GM12878 (cell line): Measurements from ENCODE around the gene POLR3G. TPM values are rescaled to one million over a fixed set of nuclear protein-coding genes. Genes with fewer than 3 reads are reported as not detected.

Experiments used
- ATAC-seq: fragments of 200-7000 bp; cut with Tn5 transposase; 3 replicates; pipeline ENCODE4 v1.9.1; 2020; ENCODE audit warnings: mild to moderate bottlenecking, moderate library complexity
- Bru-seq: library from RNA; stranded (reverse); fragments of 400-500 nt; gene quantifications from one replicate; lab custom pipeline; 2021; lab: Mats Ljungman, UMichigan
- BruChase-seq, 2 experiments: library from RNA; stranded (reverse); fragments of 400-500 nt; gene quantifications; one replicate each; lab custom pipeline; 2021; lab: Mats Ljungman, UMichigan
- BruUV-seq: library from RNA; stranded (reverse); fragments of 400-500 nt; replicated peaks from 2 replicates; lab custom pipeline; 2021; lab: Mats Ljungman, UMichigan
- CTCF ChIA-PET: fragments of 300-600 bp; sonication (Branson Sonifier 250); formaldehyde crosslinking; extraction: SDS; loops from one replicate; lab custom pipeline; 2021; ENCODE audit warnings: inconsistent platforms; lab: Yijun Ruan, JAX
- POLR2A ChIA-PET: fragments of 350-600 bp; formaldehyde crosslinking; extraction: SDS; loops from one replicate; lab custom pipeline; 2021; ENCODE audit warnings: inconsistent platforms; lab: Charles Lee
- RAD21 ChIA-PET: fragments of 300-600 bp; sonication (Branson Sonifier 250); formaldehyde crosslinking; loops from one replicate; lab custom pipeline; 2023; ENCODE audit warnings: antibody characterized with exemption; ENCODE audit not compliant: unreplicated experiment; lab: Charles Lee
- SMC1A ChIA-PET: fragments of 300-600 bp; sonication (Branson Sonifier 250); formaldehyde crosslinking; loops from one replicate; lab custom pipeline; 2023; ENCODE audit not compliant: unreplicated experiment, uncharacterized antibody; lab: Charles Lee
- DNase-seq: peaks from one replicate; pipeline ENCODE4 v3.0.0-alpha.2; 2011; ENCODE audit warnings: low read depth, low spot score
- FAIRE-seq: peaks from 3 replicates; lab custom pipeline; 2011; peaks lifted over from hg19 to GRCh38; lab: Jason Lieb, UNC
- H2AFZ ChIP-seq: 2 replicates; pipeline ENCODE4 v1.6.0; 2011; ENCODE audit warnings: low read depth, low read length, control low read depth; ENCODE audit not compliant: control insufficient read depth
- H3K27ac ChIP-seq: 2 replicates; pipeline ENCODE4 v1.5.1; 2011; ENCODE audit warnings: control low read depth; ENCODE audit not compliant: control insufficient read depth, insufficient read depth
- H3K27me3 ChIP-seq, 2 experiments: replicated peaks in 1 of 2; 2 replicates each; pipeline versions ENCODE4 v1.6.0 to v1.6.1; 2011; ENCODE audit warnings: low read length in 1 of 2; ENCODE audit not compliant: control insufficient read depth in 2 of 2, insufficient read depth in 2 of 2
- H3K36me3 ChIP-seq, 2 experiments: 2 replicates each; pipeline ENCODE4 v1.5.1; 2011; ENCODE audit warnings: low read length in 1 of 2; ENCODE audit not compliant: control insufficient read depth in 2 of 2, insufficient read depth in 2 of 2
- H3K4me1 ChIP-seq: 2 replicates; pipeline ENCODE4 v1.6.1; 2011; ENCODE audit warnings: mild to moderate bottlenecking, low read length, moderate library complexity, mixed read lengths; ENCODE audit not compliant: control insufficient read depth, insufficient read depth
- H3K4me2 ChIP-seq: 2 replicates; pipeline ENCODE4 v1.6.0; 2011; ENCODE audit warnings: control low read depth; ENCODE audit not compliant: control insufficient read depth, insufficient read depth
- H3K4me3 ChIP-seq: fragments of 200-600 bp; sonication (generic); 2 replicates; pipeline ENCODE4 v1.5.1; 2016
- H3K79me2 ChIP-seq: 2 replicates; pipeline ENCODE4 v1.6.0; 2011; ENCODE audit warnings: low read length; ENCODE audit not compliant: control insufficient read depth, insufficient read depth
- H3K9ac ChIP-seq: 2 replicates; pipeline ENCODE4 v1.8.0; 2011; ENCODE audit warnings: low read length, control low read depth, mixed read lengths; ENCODE audit not compliant: control insufficient read depth, insufficient read depth
- H3K9me3 ChIP-seq: replicated peaks from 3 replicates; pipeline ENCODE4 v1.5.1; 2011; ENCODE audit warnings: mild to moderate bottlenecking, low read length; ENCODE audit not compliant: control insufficient read depth, insufficient read depth
- H4K20me1 ChIP-seq: 2 replicates; pipeline ENCODE4 v1.6.0; 2011; ENCODE audit not compliant: control insufficient read depth, insufficient read depth
- BHLHE40 ChIP-seq, 2 experiments: fragments of 450-650 bp in 1 of 2; IDR thresholded peaks; 2 replicates each; pipeline ENCODE4 v1.6.1; 2011 to 2017; ENCODE audit warnings: low read depth in 2 of 2, borderline replicate concordance in 1 of 2, improper control_type of control experiment in 1 of 2, low read length in 1 of 2, mild to moderate bottlenecking in 1 of 2
- CBX5 ChIP-seq: sonication (generic); IDR thresholded peaks from 2 replicates; pipeline ENCODE4 v1.6.1; 2016; ENCODE audit warnings: low read depth, moderate library complexity, mild to moderate bottlenecking, inconsistent platforms
- CREB1 ChIP-seq: IDR thresholded peaks from 2 replicates; pipeline ENCODE4 v1.6.1; 2012; ENCODE audit warnings: low read depth, mild to moderate bottlenecking, inconsistent platforms
- DPF2 ChIP-seq: fragments of 450-650 bp; IDR thresholded peaks from 2 replicates; pipeline ENCODE4 v1.6.1; 2017; ENCODE audit warnings: mild to moderate bottlenecking
- EGR1 ChIP-seq, 2 experiments: IDR thresholded peaks; 1 replicate in 1 of 2; 2 replicates in 1 of 2; pipeline ENCODE4 v1.6.1; 2011 to 2012; ENCODE audit warnings: low read depth in 2 of 2, low read length in 2 of 2, borderline replicate concordance in 1 of 2, mild to moderate bottlenecking in 1 of 2, moderate library complexity in 1 of 2
- KAT2A ChIP-seq: conservative IDR thresholded peaks from 2 replicates; pipeline ENCODE4 v1.6.1; 2011; ENCODE audit warnings: low read depth, low read length; ENCODE audit not compliant: control insufficient read depth
- RAD51 ChIP-seq: fragments of 450-650 bp; IDR thresholded peaks from 2 replicates; pipeline ENCODE4 v1.6.1; 2016; ENCODE audit warnings: moderate library complexity, mild to moderate bottlenecking, inconsistent platforms
- TCF12 ChIP-seq: IDR thresholded peaks from 2 replicates; pipeline ENCODE4 v1.6.1; 2011; ENCODE audit warnings: low read depth, mild to moderate bottlenecking, low read length
- WGBS: methylation state at CpG from one replicate; pipeline ENCODE4 v1.1.6; 2016; ENCODE audit warnings: low lambda C conversion rate; ENCODE audit not compliant: insufficient replicate concordance, insufficient coverage; ENCODE audit errors: missing lambda C conversion rate; 5-methylcytosine and 5-hydroxymethylcytosine counted together
- in situ Hi-C: fragments of 300-500 bp; cut with MboI; formaldehyde crosslinking; loops from 9 replicates; pipeline ENCODE4 v1.14.3; 2018; ENCODE audit warnings: mixed read lengths
- intact Hi-C: fragments of 100-400 bp; cut with micrococcal nuclease; formaldehyde crosslinking; loops from one replicate; pipeline ENCODE4 v1.14.2; 2022; ENCODE audit not compliant: unreplicated experiment
- long read RNA-seq, 2 experiments: library from polyadenylated mRNA; unstranded; transcript quantifications; one replicate each; pipeline ENCODE4 v2.0.0, GENCODE V29; 2019 to 2020
- polyA minus RNA-seq, 3 experiments: library from RNA; depleted of rRNA, polyadenylated mRNA; stranded (reverse); fragments of >200 nt; gene quantifications; 2 replicates each; pipeline ENCODE4 v1.2.3, GENCODE V29; 2011
- polyA plus RNA-seq, 11 experiments: library from polyadenylated mRNA; depleted of rRNA in 4 of 11; unstranded in 6 of 11; stranded (reverse) in 5 of 11; fragments of >200 nt; fragmentation: Nextera tagmentation in 4 of 11; fragmentation: Illumina TruSeq in 1 of 11; extraction: Ambion mirVana in 4 of 11; extraction: Trizol in 1 of 11; gene quantifications; 1 replicate in 1 of 11; 2 replicates in 10 of 11; pipeline versions ENCODE4 v1.2.1 to v1.2.3, GENCODE V29; 2011 to 2016; ENCODE audit warnings: inconsistent platforms in 2 of 11, missing spikeins in 2 of 11, low read depth in 1 of 11
- total RNA-seq, 4 experiments: library from RNA; depleted of rRNA in 3 of 4; stranded (reverse); fragments of >200 nt in 3 of 4; fragmentation: Illumina TruSeq in 1 of 4; extraction: Trizol in 1 of 4; gene quantifications; 2 replicates each; pipeline versions ENCODE4 v1.2.1 to v1.2.3, GENCODE V29; 2013 to 2021
- TF ChIP-seq, protein P1 (sequence below): fragments of 450-650 bp; IDR thresholded peaks from 2 replicates; pipeline ENCODE4 v1.6.1; 2017; ENCODE audit warnings: borderline replicate concordance
- TF ChIP-seq, protein P2 (sequence below): fragments of 450-650 bp; conservative IDR thresholded peaks from 2 replicates; pipeline ENCODE4 v1.6.1; 2017; ENCODE audit warnings: mild to moderate bottlenecking, moderate library complexity
- TF ChIP-seq, protein P3 (sequence below): fragments of 450-650 bp; IDR thresholded peaks from 2 replicates; pipeline ENCODE4 v1.6.1; 2014; ENCODE audit warnings: mild to moderate bottlenecking

The POLR3G gene, protein sequence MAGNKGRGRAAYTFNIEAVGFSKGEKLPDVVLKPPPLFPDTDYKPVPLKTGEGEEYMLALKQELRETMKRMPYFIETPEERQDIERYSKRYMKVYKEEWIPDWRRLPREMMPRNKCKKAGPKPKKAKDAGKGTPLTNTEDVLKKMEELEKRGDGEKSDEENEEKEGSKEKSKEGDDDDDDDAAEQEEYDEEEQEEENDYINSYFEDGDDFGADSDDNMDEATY
- 11.3 and 14.3 TPM in 2 replicates for total RNA-seq (2013; cell fraction: nucleolus; rRNA removed)
- 15.2 and 22.1 TPM in 2 replicates for total RNA-seq (2014; rRNA removed)
- total RNA-seq (2014; rRNA removed; fragmentation: Illumina TruSeq; extraction: Trizol), result 23.4 and 25.5 TPM in 2 replicates
- 18.3 and 18.4 TPM in 2 replicates for total RNA-seq (2021)
- polyA plus RNA-seq (2011; ENCODE audit: low read depth), result 11.0 TPM
- 16.7 and 27.0 TPM in 2 replicates for polyA plus RNA-seq (2011; rRNA removed)
- polyA plus RNA-seq (2011; cell fraction: cytosol; rRNA removed), result 17.7 and 31.7 TPM in 2 replicates
- polyA plus RNA-seq (2011; cell fraction: nucleus; rRNA removed), result 4.9 and 11.4 TPM in 2 replicates
- polyA plus RNA-seq (2012), result 6.5 and 8.3 TPM in 2 replicates
- polyA plus RNA-seq (2014; fragmentation: Illumina TruSeq; extraction: Trizol), result 29.5 and 35.1 TPM in 2 replicates
- 10 to 100 TPM; 42.1 to 50.9 TPM for polyA plus RNA-seq (2014; fragmentation: Nextera tagmentation; extraction: Ambion mirVana)
- 18.8 and 22.4 TPM in 2 replicates for polyA plus RNA-seq (2014; rRNA removed)
- polyA plus RNA-seq (2016; fragmentation: Nextera tagmentation; extraction: Ambion mirVana), result 10 to 100 TPM; 32.0 to 33.1 TPM
- 6.3 and 6.9 TPM in 2 replicates for polyA minus RNA-seq (2011; rRNA and poly(A)+ RNA removed)
- 2.6 and 2.9 TPM in 2 replicates for polyA minus RNA-seq (2011; cell fraction: cytosol; rRNA and poly(A)+ RNA removed)
- polyA minus RNA-seq (2011; cell fraction: nucleus; rRNA and poly(A)+ RNA removed), result 0.97 and 2.1 TPM in 2 replicates
- Bru-seq, nascent RNA, result percentile 62 among the genes with signal in this experiment
- percentile 68 among the genes with signal in this experiment for BruChase-seq, experiment 1, labeled RNA remaining after a 6-hour chase
- percentile 63 among the genes with signal in this experiment for BruChase-seq, experiment 2, labeled RNA remaining after a 2-hour chase
- long read RNA-seq, experiment 1, partial matches to known transcripts, result 3 of 11 reads
- long read RNA-seq, experiment 1, other reads (novel, unspliced or antisense), result 4 of 11 reads
- long read RNA-seq, experiment 2, transcript POLR3G-207 (4 exons, 682 nt), result major isoform, 6 of 23 reads
- long read RNA-seq, experiment 2, partial matches to known transcripts, result 6 of 23 reads
- long read RNA-seq, experiment 2, other reads (novel, unspliced or antisense), result 5 of 23 reads

DNA sequence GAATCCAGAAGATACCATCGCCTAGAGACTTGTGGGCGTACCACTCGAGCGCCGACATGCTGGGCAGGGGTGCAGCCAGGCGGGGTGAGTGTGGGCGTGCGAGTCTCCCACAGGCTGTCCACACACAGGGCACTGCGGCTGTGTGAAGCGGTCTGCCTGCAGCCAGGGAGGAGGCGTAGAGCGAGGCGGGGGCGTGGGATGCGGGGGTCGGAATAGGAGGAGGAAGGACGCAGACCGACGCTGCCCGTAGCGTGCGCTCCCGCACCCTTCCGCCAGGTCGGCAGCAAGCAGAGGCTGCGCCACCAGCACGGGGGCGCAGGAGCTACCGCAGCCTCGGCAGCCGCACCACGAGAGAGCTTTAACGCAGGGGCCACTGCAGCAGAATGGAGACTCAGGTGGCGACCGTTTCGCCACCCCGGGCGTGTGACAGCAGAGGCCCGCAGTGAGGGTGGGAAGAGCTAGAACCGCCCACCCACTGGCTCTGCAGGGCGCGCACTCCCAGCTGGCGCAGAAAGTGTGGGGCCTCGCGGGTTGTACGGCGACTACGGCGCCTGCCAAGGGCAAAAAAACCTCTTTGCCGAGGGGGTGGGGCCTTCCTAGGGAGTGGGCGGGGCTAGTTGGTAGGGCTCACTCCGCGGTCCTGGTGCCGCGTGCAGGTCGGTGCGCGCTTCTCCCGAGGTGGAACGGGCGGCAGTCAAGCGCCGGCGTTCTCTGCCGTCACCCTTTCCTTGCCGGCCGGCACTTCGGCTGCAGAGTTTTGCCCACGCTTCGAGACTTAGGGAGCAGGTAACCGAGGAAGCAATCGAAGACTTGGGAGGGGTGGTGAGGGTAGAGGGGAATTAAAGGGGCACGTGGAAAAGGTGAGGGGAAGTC lies at the start of gene POLR3G, which contains the start of gene MBLAC2:
TSS of gene POLR3G (plus strand) at position 630 of the 873 bp plus-strand sequence. CDS start 10,704 bp downstream, outside the sequence.
TSS of gene MBLAC2 (minus strand) at position 537 of the 873 bp plus-strand sequence. CDS start at position 58, 479 bp downstream.
- no TSS peak for BruUV-seq
- H2AFZ ChIP-seq, result peak within 1 kb of the TSS; percentile 95
- H3K4me3 ChIP-seq, result peak within 1 kb of the TSS; percentile 89
- peak within 1 kb of the TSS; percentile 84 for H3K9ac ChIP-seq
- peaks cover 3% of the 10 kb centered on the region; the same call in 1 of the 2 replicates for H3K4me1 ChIP-seq
- H4K20me1 ChIP-seq, result no peaks in the 10 kb centered on the region
- WGBS, result under 1% methylated on average over 73 of the region's 73 CpGs
- H3K27ac ChIP-seq, result peak within 1 kb of the TSS; percentile 76
- RAD21 ChIA-PET, result interaction anchor here (0.9 to 4.6 kb wide), 3 partner anchors 55 to 209 kb away, joined by 3 to 37 read pairs (median 3); partner anchors contain the start of genes CETN3 and LYSMD3
- no peaks in the 10 kb centered on the region for H3K27me3 ChIP-seq
- FAIRE-seq (peak; percentile 47), DNase-seq (peak; percentile 77), ATAC-seq (peak; percentile 86)
- peaks cover 1% of the 10 kb centered on the region; the same call in 1 of the 3 replicates for H3K9me3 ChIP-seq
- in situ Hi-C loops (no loop called here), intact Hi-C loops (loop anchor here (1.0 to 10.0 kb wide), 3 partner anchors 55 to 910 kb away; partner anchors contain the start of genes ARRDC3, CETN3 and LYSMD3)
- peak within 1 kb of the TSS; percentile 98 for H3K4me2 ChIP-seq
- CTCF ChIA-PET, result interaction anchor here (0.5 to 4.9 kb wide), 4 partner anchors 51 to 1124 kb away, joined by 3 to 30 read pairs (median 4); partner anchors contain the start of genes CETN3 and LYSMD3
- SMC1A ChIA-PET, result interaction anchor here (0.7 to 1.7 kb wide), 3 partner anchors 36 to 309 kb away, joined by 4 to 10 read pairs (median 5); no protein-coding TSS in a partner anchor
- peaks cover 36% of the 10 kb centered on the region for H3K79me2 ChIP-seq
- H3K36me3 ChIP-seq, result no peaks in the 10 kb centered on the region
- POLR2A ChIA-PET, result interaction anchor here (0.5 to 2.4 kb wide), 7 partner anchors 12 to 65 kb away, joined by 3 to 21 read pairs (median 3); partner anchors contain the start of genes CETN3 and LYSMD3
- TF ChIP-seq EGR1 (IDR thresholded peaks at IDR 0.05; ENCODE audit: borderline replicate concordance in 1 of 2, low read depth in 2 of 2, low read length in 2 of 2), result peak in 1 of 2 experiments; percentile 99; a peak in 2 of 3 replicates
- TF ChIP-seq, protein P1, sequence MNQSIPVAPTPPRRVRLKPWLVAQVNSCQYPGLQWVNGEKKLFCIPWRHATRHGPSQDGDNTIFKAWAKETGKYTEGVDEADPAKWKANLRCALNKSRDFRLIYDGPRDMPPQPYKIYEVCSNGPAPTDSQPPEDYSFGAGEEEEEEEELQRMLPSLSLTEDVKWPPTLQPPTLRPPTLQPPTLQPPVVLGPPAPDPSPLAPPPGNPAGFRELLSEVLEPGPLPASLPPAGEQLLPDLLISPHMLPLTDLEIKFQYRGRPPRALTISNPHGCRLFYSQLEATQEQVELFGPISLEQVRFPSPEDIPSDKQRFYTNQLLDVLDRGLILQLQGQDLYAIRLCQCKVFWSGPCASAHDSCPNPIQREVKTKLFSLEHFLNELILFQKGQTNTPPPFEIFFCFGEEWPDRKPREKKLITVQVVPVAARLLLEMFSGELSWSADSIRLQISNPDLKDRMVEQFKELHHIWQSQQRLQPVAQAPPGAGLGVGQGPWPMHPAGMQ, result no peak
- TF ChIP-seq RAD51, result no peak
- TF ChIP-seq, protein P2, sequence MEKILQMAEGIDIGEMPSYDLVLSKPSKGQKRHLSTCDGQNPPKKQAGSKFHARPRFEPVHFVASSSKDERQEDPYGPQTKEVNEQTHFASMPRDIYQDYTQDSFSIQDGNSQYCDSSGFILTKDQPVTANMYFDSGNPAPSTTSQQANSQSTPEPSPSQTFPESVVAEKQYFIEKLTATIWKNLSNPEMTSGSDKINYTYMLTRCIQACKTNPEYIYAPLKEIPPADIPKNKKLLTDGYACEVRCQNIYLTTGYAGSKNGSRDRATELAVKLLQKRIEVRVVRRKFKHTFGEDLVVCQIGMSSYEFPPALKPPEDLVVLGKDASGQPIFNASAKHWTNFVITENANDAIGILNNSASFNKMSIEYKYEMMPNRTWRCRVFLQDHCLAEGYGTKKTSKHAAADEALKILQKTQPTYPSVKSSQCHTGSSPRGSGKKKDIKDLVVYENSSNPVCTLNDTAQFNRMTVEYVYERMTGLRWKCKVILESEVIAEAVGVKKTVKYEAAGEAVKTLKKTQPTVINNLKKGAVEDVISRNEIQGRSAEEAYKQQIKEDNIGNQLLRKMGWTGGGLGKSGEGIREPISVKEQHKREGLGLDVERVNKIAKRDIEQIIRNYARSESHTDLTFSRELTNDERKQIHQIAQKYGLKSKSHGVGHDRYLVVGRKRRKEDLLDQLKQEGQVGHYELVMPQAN, result peak; percentile 89
- peak; percentile 74 to 82 for TF ChIP-seq BHLHE40 (IDR thresholded peaks at IDR 0.05; ENCODE audit: borderline replicate concordance in 1 of 2, low read depth in 2 of 2, low read length in 1 of 2)
- TF ChIP-seq CBX5, result peak; percentile 95; the same call in 1 of the 2 replicates
- TF ChIP-seq DPF2, result peak; percentile 90
- TF ChIP-seq KAT2A, result no peak
- peak; percentile 76 for TF ChIP-seq CREB1
- TF ChIP-seq, protein P3, sequence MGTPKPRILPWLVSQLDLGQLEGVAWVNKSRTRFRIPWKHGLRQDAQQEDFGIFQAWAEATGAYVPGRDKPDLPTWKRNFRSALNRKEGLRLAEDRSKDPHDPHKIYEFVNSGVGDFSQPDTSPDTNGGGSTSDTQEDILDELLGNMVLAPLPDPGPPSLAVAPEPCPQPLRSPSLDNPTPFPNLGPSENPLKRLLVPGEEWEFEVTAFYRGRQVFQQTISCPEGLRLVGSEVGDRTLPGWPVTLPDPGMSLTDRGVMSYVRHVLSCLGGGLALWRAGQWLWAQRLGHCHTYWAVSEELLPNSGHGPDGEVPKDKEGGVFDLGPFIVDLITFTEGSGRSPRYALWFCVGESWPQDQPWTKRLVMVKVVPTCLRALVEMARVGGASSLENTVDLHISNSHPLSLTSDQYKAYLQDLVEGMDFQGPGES, result no peak
- TF ChIP-seq TCF12, result peak; percentile 81
